Stimulated activated CD4-positive, alpha-beta T cell treated with anti-CD3 and anti-CD28 coated beads, TNF-alpha, amount 100 ng/mL, for 1 hour (primary cell): ENCODE data around the gene ZFP36L2.
A peak's percentile ranks its signal among the peaks of the same experiment; 100 is the strongest.

ENCODE experiments used
- DNase-seq, 3 donors: peaks; one replicate each; pipeline ENCODE4 v3.0.0-alpha.2; 2020; ENCODE audit warnings: low read depth in 3 of 3, low spot score in 1 of 3

Gene ZFP36L2

DNA sequence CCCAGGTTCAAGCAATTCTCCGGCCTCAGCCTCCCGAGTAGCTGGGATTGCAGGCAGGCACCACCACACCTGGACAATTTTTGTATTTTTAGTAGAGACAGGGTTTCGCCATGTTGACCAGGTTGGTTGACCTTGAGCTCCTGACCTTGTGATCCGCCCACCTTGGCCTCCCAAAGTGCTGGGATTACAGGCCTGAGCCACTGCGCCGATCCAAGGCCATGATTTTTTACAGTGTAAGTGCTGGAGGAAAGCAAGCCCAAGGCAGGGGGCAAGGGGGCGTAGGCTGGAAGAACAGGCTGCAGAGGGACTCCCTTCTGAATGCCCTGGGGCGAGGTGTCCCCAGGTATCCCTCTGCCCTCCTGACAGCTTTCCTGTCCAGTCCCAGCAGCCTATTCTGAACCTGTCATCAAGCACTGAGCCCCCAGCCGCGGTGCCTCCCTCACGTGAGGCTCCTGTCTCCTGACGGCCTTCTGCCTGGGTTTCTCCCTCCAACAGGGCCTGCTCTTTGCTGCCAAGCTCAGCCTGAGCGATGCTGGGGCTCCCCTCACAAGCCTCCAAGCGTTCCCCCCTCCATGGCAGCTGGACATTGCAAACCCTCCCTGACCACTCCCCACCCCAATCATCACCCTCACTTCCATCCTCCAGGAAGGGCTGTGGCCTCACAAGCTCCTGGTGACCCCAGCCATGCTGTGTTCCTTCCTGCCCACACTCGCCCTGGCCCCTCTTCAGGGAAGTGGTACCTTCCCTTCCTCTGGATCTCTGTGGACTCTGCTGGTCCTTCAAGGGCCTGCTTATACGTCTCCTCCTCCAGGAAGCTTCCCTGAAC lies 37.6 kb downstream of the ZFP36L2 start:
- no peak for DNase-seq

DNA sequence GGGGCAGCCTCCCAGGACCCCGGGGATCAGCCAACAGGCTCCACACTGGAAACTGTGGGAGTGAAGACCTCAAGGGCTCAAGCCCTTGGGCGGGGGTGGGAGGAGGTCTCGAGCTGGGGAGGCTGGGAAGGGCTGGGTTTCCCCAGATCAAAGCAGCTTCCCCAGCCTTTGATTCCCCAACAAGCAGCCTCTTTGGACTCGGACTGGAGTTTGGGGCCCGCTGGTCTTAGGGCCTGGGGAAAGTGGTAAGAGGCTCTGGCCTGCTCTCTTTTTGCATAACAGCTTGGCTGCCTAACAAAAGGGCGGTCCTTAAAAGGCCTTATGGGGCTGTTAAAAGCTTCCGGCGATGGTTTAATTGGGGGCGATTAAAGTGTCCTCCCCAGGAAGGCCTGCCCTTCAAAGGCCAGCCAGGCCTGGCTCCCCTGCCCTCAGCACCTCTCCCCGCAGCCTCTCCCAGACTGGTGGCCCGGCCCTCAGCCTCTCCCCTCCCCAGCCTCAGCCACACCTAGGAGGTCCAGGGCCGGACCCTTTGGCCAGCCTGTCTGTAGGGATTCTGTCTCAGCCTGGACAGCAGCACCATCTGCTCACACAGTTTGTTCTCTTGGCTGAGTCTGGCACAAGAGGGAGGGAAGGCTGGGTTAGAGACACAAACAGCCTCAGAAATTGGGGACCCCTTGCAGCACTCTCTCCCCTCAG lies 39.6 kb downstream of the ZFP36L2 start:
- no peak for DNase-seq

DNA sequence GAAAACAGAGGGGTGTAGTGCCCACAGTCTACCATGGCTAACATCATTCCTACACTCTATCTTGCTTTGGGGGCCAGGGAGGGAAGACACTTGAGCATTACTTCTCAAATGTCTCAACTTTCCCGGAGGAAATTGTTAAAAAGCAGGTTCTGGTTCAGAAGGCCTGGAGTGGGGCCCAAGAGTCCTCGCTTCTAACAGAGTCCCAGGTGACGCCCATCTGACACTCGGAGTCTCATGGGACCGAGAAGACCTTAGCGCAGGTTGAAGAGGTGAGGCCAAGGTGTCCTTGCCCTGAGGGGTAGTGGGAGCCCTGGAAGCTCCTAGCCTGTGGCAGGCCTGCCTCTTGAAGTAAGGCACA lies 40.1 kb downstream of the ZFP36L2 start:
- DNase-seq, result no peak

DNA sequence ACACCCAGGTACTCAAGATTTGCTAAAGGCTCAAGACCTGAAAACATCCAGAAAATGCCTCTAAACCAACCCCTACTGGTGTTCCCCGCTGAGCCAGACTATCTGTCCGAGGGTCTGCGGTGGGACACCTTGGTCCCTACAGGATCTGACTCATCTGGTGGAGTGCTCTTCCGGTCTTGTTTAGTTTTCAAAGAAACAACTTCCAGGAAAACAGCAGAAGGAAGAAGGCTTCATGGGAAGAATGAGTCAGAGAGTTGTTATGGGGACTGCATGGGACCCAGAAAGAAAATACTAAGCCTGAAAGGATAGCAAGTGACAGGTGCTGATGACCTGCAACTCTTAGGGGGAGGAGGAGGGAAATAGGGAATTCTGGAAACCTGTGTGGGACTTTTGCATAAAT lies 41.3 kb downstream of the ZFP36L2 start:
- DNase-seq, result no peak

DNA sequence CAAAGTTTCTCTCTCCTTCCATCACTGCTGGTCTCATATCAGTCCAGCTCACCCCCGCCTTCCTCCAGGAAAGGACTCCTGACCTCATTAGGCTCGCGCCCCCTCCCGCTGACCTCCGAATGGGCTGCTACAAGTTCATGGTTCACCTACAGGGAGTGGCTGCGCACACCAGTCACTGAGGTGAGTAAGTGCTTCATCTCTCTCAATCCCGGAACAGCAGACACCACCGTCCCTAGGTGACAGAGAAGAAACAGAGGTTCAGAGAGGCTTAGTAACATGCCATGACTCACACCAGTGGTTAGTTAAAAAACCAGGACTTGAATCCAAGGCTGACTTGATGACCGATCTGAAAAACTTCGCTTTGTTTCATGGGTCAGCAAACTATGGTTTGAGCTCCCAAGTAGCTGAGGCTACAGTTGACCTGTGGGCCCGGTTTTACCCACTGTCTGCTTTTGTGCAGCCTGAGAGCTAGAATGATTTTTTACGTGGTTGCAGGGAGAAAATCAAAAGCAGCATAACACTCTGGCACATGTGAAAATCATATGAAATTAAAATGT lies 42.0 kb downstream of the ZFP36L2 start:
- DNase-seq, result no peak

DNA sequence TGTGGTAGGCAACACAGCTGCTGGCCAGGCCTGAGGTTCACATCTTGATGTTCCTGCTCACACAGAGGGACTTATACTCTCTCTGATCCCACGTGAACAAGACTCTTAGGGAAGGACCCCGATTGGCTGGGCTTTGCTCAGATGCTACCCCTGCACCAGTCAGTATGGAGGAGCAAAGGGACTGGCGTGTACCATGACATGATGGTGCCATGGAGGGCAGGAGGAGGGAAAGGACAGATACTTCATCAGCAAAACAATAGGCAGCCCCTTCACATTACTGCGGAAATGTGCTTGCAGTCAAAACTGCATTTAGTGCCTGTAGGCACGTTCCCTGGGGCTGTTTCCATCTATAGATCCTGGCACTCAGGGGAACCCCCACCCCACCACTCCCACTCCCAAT lies 42.7 kb downstream of the ZFP36L2 start:
- no peak for DNase-seq

DNA sequence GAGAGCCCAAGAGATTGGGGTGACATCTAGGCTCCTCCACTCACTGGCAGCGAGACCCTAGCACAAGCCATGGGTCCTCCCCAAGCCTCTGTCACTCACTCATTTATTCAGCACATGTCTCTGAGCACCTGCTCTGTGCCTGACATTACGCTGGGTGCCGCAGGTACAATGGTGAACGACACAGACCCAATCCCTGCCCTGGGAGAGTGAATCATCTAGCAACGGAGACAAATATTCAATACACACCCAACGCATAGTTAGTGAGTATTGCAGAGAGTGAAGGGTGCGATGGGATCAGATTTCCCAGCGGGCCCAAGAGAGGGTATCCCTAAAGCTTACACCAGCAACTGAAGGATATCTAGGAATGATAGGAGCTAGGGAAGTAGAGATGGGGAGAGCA lies 45.5 kb downstream of the ZFP36L2 start:
- DNase-seq, result no peak

DNA sequence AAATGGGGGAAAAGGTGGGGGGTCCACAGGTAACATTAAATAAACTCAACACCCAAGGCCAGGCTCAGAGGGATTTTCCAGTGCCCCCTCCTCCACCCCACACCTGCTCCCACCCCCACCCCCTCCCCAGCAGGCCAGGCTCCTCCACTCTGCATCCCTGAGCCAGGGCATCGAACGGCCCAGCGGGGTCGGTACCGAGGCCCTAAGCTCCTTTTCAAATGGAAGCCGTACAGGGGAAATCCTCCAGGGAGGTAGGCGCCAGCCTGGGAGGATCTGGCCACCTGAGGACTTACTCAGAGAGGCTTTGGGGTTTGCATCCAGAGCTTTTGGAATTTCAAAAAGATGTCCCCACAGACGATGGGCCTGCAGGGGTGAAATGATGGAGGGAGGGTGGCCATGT lies 46.5 kb downstream of the ZFP36L2 start:
- no peak for DNase-seq

DNA sequence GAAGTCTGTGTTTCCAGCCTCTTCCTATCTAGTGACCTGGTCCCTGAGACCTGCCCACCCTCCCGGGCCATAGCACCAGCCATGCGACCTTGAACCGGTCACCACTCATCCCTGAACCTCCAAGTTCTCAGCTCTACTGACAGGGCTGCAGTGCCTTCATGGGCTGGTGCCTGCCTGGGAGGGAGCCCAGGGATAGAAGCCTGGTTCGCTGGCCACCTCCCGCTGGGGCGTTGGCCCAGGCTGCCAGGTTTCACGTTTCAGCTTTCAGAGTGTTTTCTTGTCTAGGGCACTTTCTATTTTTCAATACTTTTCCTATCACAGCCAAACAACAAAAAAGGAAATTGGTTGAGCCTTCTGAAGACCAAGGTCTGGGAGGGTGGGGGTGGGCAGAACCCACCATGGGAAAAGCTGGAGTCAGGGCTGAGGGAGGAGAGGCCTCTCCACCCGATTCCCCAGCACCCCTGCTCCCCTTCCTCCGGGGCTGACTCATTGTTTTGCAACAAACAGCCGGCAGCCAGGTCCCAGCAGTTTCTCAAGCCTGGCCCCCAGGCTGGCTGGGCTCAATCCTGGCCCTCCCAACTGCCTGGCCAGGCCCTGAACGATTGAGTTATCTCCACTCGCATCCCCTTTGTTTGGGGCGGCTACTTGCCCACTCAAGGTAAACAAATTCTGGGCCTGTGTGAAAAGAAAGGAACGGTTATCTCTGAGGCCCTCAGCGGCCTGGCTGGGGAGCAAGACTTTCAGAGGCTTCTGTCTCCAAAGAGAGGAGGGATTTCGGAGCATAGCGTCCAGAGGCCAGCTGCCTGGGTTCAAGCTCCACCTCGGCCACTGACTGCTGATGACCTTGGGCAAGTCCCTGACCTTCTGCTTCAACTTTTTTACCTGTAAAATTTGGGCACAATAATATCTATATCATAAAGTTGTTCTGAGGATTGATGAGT lies 47.5 kb downstream of the ZFP36L2 start:
- DNase-seq, result no peak

DNA sequence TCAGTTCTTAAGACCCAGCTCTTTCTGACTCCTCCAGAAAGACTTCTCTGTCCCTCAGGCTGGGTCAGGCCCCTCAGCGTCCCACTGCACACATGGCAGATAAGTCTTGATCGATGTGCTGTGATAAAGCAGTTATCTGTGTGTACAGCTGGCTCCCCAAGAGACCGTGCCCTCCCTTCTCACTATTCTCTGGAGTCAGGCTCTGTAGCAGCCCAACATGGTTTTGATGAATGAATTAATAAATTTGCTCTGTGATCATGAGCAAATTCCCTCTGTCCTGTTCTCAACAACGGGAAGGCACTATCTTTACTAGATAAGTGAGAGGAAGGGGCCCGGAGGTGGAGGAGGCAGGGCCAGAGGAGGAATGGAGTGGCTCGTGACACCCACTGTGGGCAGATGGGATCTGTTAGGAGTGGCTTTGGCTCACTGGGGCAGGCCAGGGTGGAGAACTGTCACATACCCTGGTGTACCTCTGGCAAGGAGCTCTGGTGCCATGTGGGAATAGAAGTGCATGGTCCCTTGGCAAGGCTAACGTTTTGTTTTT lies 48.3 kb downstream of the ZFP36L2 start:
- no peak for DNase-seq

DNA sequence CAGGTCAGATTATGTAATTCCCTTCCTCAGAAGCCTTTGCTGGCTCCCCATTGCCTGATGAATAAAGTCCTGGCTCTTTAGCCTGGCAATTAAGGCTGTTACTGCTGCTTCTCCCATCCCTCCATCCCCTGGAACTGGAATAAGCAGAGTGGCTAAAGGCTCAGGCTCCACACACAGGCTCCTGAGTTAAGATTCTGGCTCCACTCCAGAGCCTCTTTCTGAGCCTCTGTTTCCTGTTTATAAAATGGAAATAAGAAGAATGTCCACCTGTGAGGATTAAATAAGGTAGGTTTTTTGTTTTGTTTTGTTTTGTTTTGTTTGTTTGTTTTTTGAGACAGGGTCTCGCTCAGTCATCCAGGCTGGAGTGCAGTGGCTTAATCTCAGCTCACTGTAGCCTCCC lies 50.0 kb downstream of the ZFP36L2 start:
- DNase-seq, result no peak

DNA sequence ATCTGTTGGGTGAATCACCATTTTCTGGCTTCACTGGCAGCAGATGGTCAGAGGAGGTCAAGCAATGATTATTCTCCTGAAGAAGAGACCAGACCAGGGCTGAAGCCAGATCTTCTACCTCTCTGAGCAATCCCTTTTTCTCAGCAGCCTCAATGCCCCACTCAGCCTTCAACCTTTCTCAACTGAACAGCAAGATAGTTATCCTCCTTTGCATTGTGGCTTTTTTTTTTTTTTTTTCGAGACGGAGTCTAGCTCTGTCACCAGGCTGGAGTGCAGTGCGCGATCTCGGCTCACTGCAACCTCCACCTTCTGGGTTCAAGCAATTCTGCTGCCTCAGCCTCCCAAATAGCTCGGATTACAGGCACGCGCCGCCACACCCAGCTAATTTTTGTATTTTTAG lies 50.5 kb downstream of the ZFP36L2 start:
- no peak for DNase-seq

DNA sequence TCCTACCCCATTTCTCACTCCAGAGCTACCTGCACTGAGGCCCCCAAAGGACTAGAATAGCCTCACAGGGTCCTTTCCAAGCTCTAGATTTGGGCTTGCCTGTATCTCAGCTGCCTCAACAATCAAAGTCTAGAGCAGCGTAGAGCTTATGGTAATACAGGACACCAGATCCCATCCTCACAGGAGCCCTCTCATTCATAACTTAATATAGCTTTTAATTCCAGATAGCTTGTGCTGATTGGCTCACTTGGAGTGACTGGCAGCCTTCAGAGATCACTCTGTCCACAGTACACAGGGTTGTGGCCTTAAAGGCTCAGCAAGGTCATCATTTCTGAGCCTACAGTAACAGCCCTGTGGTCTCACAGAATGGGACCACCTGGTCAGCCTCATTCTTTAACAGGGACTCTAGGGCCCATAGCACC lies 51.4 kb downstream of the ZFP36L2 start:
- DNase-seq, result no peak

DNA sequence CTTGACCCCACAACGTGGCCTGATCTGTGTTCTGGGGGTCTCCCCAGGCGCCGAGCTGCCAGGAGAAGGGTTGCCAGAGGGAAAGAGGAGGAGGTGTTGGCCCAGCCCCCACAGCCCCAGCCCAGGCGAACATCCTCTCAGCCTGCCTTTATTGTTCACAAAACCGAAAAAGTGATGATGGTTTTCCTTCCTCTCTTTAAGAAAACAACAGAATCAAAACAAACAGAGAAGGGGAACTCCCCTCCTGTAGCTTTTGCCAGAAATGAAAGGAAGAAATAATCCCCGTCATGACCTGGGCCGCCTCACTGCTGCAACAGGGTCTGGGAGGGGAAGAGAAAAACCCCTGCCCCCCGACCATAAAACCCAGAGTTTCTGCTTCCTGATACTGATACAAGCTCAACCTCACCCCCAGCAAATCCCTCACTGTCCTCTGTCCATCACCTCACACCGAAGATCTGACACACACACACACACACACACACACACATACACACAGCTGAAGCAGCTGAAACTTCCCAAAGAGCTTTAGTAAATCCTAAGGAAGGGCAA lies 52.0 kb downstream of the ZFP36L2 start:
- DNase-seq, result peak; percentile 48 to 53 (median 52)
